ENCODE measurements around the gene ZNF804B. TPM values are rescaled to one million over a fixed set of nuclear protein-coding genes. Genes with fewer than 3 reads are reported as not detected.

The ZNF804B gene
- total RNA-seq, 1 experiment from 2014 or later = not detected

DNA sequence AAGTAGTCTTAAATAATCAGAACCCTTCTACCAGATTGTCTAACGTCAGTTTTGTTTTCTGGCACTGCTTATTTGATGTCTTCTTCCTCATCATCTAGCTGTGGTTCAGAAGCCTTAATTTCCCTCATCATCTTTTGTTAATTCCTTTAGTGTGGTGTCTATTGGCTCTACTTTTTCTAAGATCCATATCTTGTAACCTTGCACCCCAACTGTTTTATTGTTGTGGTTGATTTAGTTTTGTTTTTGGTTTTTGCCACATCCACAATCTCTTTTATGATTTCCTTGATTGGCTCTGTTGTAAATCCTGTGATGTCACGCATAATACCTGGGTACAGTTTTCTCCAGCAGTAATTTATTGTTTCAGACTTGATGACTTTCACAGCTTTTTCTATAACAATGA lies 499.6 kb downstream of the ZNF804B start:
- H3K27me3 ChIP-seq (replicated peaks; ENCODE audit: insufficient read depth, low read depth, low read length, poor library complexity) = no peaks in the 10 kb centered on the region
- POLR2A ChIA-PET (ENCODE audit: low non-redundant PET) = no interaction called here
- H3K27ac ChIP-seq (ENCODE audit: low read depth, low read length, poor library complexity, severe bottlenecking) = no peak overlapping the region
- no peaks in the 10 kb centered on the region for H3K9me3 ChIP-seq (ENCODE audit: low read depth, low read length, poor library complexity, severe bottlenecking)
- no peak for DNase-seq (ENCODE audit: low spot score)
- H3K4me1 ChIP-seq (ENCODE audit: insufficient read depth, low read length, poor library complexity, severe bottlenecking) = no peaks in the 10 kb centered on the region
- TF ChIP-seq, protein P1, sequence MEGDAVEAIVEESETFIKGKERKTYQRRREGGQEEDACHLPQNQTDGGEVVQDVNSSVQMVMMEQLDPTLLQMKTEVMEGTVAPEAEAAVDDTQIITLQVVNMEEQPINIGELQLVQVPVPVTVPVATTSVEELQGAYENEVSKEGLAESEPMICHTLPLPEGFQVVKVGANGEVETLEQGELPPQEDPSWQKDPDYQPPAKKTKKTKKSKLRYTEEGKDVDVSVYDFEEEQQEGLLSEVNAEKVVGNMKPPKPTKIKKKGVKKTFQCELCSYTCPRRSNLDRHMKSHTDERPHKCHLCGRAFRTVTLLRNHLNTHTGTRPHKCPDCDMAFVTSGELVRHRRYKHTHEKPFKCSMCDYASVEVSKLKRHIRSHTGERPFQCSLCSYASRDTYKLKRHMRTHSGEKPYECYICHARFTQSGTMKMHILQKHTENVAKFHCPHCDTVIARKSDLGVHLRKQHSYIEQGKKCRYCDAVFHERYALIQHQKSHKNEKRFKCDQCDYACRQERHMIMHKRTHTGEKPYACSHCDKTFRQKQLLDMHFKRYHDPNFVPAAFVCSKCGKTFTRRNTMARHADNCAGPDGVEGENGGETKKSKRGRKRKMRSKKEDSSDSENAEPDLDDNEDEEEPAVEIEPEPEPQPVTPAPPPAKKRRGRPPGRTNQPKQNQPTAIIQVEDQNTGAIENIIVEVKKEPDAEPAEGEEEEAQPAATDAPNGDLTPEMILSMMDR (conservative IDR thresholded peaks at IDR 0.05; ENCODE audit: low read depth, low read length) = no peak
- no peak for TF ChIP-seq EZH2 (IDR thresholded peaks at IDR 0.05; ENCODE audit: borderline replicate concordance, low read depth, low read length, poor library complexity, severe bottlenecking)
- H3K36me3 ChIP-seq (ENCODE audit: insufficient read depth, low read length, poor library complexity, severe bottlenecking) = no peaks in the 10 kb centered on the region
- intact Hi-C loops (cut with micrococcal nuclease; ENCODE audit: unreplicated experiment) = no loop called here
- BruUV-seq (replicated peaks) = no TSS peak
- no peak overlapping the region for H3K4me3 ChIP-seq (ENCODE audit: low read depth, low read length, poor library complexity, severe bottlenecking)
- CTCF ChIA-PET = no interaction called here

DNA sequence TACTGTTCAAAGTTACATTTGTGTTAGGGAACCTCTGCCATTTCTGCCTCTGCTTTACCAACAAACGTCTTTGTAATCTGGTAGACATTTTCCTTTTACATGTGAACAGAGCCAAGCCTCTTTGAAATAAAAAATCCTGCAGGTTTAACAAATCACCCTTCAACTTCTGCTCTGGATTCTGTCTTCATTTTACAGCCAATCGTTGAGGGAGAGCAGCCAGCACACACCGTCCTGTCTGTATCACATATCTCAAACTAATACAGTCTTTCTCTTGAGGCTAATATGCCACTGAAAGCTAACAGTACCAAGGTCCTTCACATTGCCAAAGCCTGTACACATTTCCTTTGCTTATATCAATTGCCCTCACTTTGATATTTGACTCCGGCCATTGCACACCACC lies 504.6 kb downstream of the ZNF804B start:
- Histone ChIP-seq H3K36me3 (ENCODE audit: insufficient read depth, low read length, poor library complexity, severe bottlenecking) (no peaks in the 10 kb centered on the region), H3K27ac (ENCODE audit: low read depth, low read length, poor library complexity, severe bottlenecking) (no peak overlapping the region), H3K4me3 (ENCODE audit: low read depth, low read length, poor library complexity, severe bottlenecking) (no peak overlapping the region), H3K9me3 (ENCODE audit: low read depth, low read length, poor library complexity, severe bottlenecking) (no peaks in the 10 kb centered on the region), H3K4me1 (ENCODE audit: insufficient read depth, low read length, poor library complexity, severe bottlenecking) (no peaks in the 10 kb centered on the region), H3K27me3 (replicated peaks; ENCODE audit: insufficient read depth, low read depth, low read length, poor library complexity) (no peaks in the 10 kb centered on the region)
- no peak for DNase-seq (ENCODE audit: low spot score)
- BruUV-seq (replicated peaks) = no TSS peak
- ChIA-PET POLR2A (ENCODE audit: low non-redundant PET) (no interaction called here), CTCF (no interaction called here)
- intact Hi-C loops (cut with micrococcal nuclease; ENCODE audit: unreplicated experiment) = no loop called here
- TF ChIP-seq, protein P1 (conservative IDR thresholded peaks at IDR 0.05; ENCODE audit: low read depth, low read length) = no peak
- no peak for TF ChIP-seq EZH2 (IDR thresholded peaks at IDR 0.05; ENCODE audit: borderline replicate concordance, low read depth, low read length, poor library complexity, severe bottlenecking)

DNA sequence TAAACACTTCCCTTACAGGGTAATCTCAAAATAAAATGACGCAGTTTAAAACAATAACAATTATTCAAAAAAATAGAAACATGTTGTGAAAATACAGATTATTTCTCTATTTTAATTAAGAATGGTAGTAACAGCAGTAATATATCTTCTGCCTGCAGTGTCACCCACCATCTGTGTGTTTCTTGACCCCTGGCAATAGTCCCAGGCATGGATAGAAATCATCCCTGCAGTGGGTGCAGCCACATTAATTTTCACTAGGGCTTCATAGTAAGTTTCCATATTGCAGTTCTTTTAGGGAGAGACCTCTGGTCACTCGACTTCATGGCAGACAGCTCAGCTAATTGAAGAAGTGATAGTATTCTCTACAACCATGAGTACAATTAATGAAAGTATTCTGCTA lies 506.1 kb downstream of the ZNF804B start:
- CTCF ChIA-PET = no interaction called here
- no peak overlapping the region for H3K27ac ChIP-seq (ENCODE audit: low read depth, low read length, poor library complexity, severe bottlenecking)
- H3K27me3 ChIP-seq (replicated peaks; ENCODE audit: insufficient read depth, low read depth, low read length, poor library complexity) = no peaks in the 10 kb centered on the region
- no peak for DNase-seq (ENCODE audit: low spot score)
- no peaks in the 10 kb centered on the region for H3K9me3 ChIP-seq (ENCODE audit: low read depth, low read length, poor library complexity, severe bottlenecking)
- H3K4me1 ChIP-seq (ENCODE audit: insufficient read depth, low read length, poor library complexity, severe bottlenecking) = no peaks in the 10 kb centered on the region
- H3K4me3 ChIP-seq (ENCODE audit: low read depth, low read length, poor library complexity, severe bottlenecking) = no peak overlapping the region
- H3K36me3 ChIP-seq (ENCODE audit: insufficient read depth, low read length, poor library complexity, severe bottlenecking) = no peaks in the 10 kb centered on the region
- no TSS peak for BruUV-seq (replicated peaks)
- POLR2A ChIA-PET (ENCODE audit: low non-redundant PET) = no interaction called here
- intact Hi-C loops (cut with micrococcal nuclease; ENCODE audit: unreplicated experiment) = no loop called here
- TF ChIP-seq EZH2 (IDR thresholded peaks at IDR 0.05; ENCODE audit: borderline replicate concordance, low read depth, low read length, poor library complexity, severe bottlenecking) = no peak
- TF ChIP-seq, protein P1 (conservative IDR thresholded peaks at IDR 0.05; ENCODE audit: low read depth, low read length) = no peak
